HCT116 (cell line): ENCODE measurements around the gene RASSF3.

Source experiments
- EZH2 ChIP-seq: fragments of 200-600 bp; sonication (generic); IDR thresholded peaks from 2 replicates; pipeline ENCODE4 v1.6.1; 2017; ENCODE audit warnings: antibody characterized with exemption, mixed run types
- POLR2A ChIP-seq: IDR thresholded peaks from 2 replicates; pipeline ENCODE4 v1.7.0; 2011; ENCODE audit warnings: borderline replicate concordance; ENCODE audit not compliant: insufficient read depth, insufficient read length; ENCODE audit errors: extremely low read depth
- TF ChIP-seq, protein P1 (sequence below), 3 experiments: fragments of 200-600 bp in 1 of 3; sonication (generic) in 1 of 3; IDR thresholded peaks in 2 of 3; conservative IDR thresholded peaks in 1 of 3; 2 replicates each; pipeline ENCODE4 v1.5.1; 2012 to 2017; ENCODE audit warnings: low read depth in 2 of 3, low read length in 2 of 3, antibody characterized with exemption in 1 of 3, borderline replicate concordance in 1 of 3, control low read depth in 1 of 3, mild to moderate bottlenecking in 1 of 3, mixed read lengths in 1 of 3, mixed run types in 1 of 3, moderate library complexity in 1 of 3; ENCODE audit not compliant: insufficient read depth in 1 of 3

GRCh38 chr12:64682572-64683277 is 72.4 kb downstream of the RASSF3 start:
- TF ChIP-seq EZH2 (no peak), POLR2A (no peak)
- TF ChIP-seq, protein P1, sequence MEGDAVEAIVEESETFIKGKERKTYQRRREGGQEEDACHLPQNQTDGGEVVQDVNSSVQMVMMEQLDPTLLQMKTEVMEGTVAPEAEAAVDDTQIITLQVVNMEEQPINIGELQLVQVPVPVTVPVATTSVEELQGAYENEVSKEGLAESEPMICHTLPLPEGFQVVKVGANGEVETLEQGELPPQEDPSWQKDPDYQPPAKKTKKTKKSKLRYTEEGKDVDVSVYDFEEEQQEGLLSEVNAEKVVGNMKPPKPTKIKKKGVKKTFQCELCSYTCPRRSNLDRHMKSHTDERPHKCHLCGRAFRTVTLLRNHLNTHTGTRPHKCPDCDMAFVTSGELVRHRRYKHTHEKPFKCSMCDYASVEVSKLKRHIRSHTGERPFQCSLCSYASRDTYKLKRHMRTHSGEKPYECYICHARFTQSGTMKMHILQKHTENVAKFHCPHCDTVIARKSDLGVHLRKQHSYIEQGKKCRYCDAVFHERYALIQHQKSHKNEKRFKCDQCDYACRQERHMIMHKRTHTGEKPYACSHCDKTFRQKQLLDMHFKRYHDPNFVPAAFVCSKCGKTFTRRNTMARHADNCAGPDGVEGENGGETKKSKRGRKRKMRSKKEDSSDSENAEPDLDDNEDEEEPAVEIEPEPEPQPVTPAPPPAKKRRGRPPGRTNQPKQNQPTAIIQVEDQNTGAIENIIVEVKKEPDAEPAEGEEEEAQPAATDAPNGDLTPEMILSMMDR (IDR thresholded peaks at IDR 0.05 in 2 of 3, conservative IDR thresholded peaks at IDR 0.05 in 1 of 3; ENCODE audit: borderline replicate concordance in 1 of 3, insufficient read depth in 1 of 3, low read depth in 2 of 3, low read length in 2 of 3), result no peak
